HFFc6 (cell line): ENCODE measurements around the gene CPN1. TPM values are rescaled to one million over a fixed set of nuclear protein-coding genes. Genes with fewer than 3 reads are reported as not detected.
"Not testable (repeated sequence)": the region's sequence is repeated elsewhere in the genome, so short reads cannot be mapped to it uniquely, and the experiment has no call there.

ENCODE experiments used
- DNase-seq: peaks from one replicate; pipeline ENCODE4 v3.0.0-alpha.2; 2018
- H3K27ac Mint-ChIP-seq: 2 replicates; pipeline ENCODE4 v1.8.0; 2020; ENCODE audit warnings: mild to moderate bottlenecking, mixed read lengths
- H3K27me3 Mint-ChIP-seq: 2 replicates; pipeline ENCODE4 v1.8.0; 2021; ENCODE audit warnings: mild to moderate bottlenecking, moderate library complexity, mixed read lengths; ENCODE audit not compliant: insufficient read depth
- H3K36me3 Mint-ChIP-seq: 2 replicates; pipeline ENCODE4 v1.8.0; 2021; ENCODE audit warnings: low read depth, mixed read lengths
- H3K4me1 Mint-ChIP-seq: 2 replicates; pipeline ENCODE4 v1.8.0; 2020; ENCODE audit warnings: low read depth, mixed read lengths
- H3K4me3 Mint-ChIP-seq: 2 replicates; pipeline ENCODE4 v1.8.0; 2020; ENCODE audit warnings: mild to moderate bottlenecking, moderate library complexity, mixed read lengths
- H3K9me3 Mint-ChIP-seq: 2 replicates; pipeline ENCODE4 v1.8.0; 2020; ENCODE audit warnings: mild to moderate bottlenecking, mixed read lengths
- CTCF ChIP-seq: fragments of 200-600 bp; sonication (generic); IDR thresholded peaks from 2 replicates; pipeline ENCODE4 v1.5.0; 2021; ENCODE audit warnings: antibody characterized with exemption, mild to moderate bottlenecking
- total RNA-seq, 6 experiments: library from RNA; stranded (reverse); fragmentation: NEBNext Ultra II Directional; extraction: Animal tissue kit (Norgen Biotek cat#: 25700); gene quantifications; 2 replicates in 1 of 6; 3 replicates in 5 of 6; pipeline ENCODE4 v1.2.3, GENCODE V29; 2021

Gene CPN1
- total RNA-seq, 6 experiments from 2014 or later: not detected

GRCh38 chr10:100100651-100101184 lies 19.0 kb upstream of the CPN1 start:
- H3K4me3 Mint-ChIP-seq: peak overlapping the region; percentile 4; the same call in 1 of the 2 replicates
- peaks cover 17% of the 10 kb centered on the region for H3K27me3 Mint-ChIP-seq
- H3K9me3 Mint-ChIP-seq: peaks cover 21% of the 10 kb centered on the region
- peaks cover 19% of the 10 kb centered on the region for H3K4me1 Mint-ChIP-seq
- peak overlapping the region; percentile 17; the same call in 1 of the 2 replicates for H3K27ac Mint-ChIP-seq
- peak; percentile 63 for DNase-seq
- peak; percentile 71 for TF ChIP-seq CTCF
- H3K36me3 Mint-ChIP-seq: peaks cover 10% of the 10 kb centered on the region

- DNase-seq: no peak
- H3K36me3 Mint-ChIP-seq: no peaks in the 10 kb centered on the region
Observed at GRCh38 chr10:100089241-100089640, 7.6 kb upstream of the CPN1 start.

GRCh38 chr10:100086708-100087107 lies 5.0 kb upstream of the CPN1 start:
- H3K4me1 Mint-ChIP-seq, DNase-seq, H3K27ac Mint-ChIP-seq, H3K4me3 Mint-ChIP-seq, H3K36me3 Mint-ChIP-seq, H3K9me3 Mint-ChIP-seq: not testable (repeated sequence)
- H3K27me3 Mint-ChIP-seq: peaks cover 50% of the 10 kb centered on the region

More at GRCh38 chr10:100089241-100089640, 7.6 kb upstream of the CPN1 start:
- TF ChIP-seq CTCF: no peak
- no peaks in the 10 kb centered on the region for H3K4me1 Mint-ChIP-seq
- H3K4me3 Mint-ChIP-seq: no peak overlapping the region
- peaks cover 37% of the 10 kb centered on the region for H3K27me3 Mint-ChIP-seq
- H3K9me3 Mint-ChIP-seq: no peaks in the 10 kb centered on the region
- no peak overlapping the region for H3K27ac Mint-ChIP-seq

GRCh38 chr10:100085596-100085995 lies 3.9 kb upstream of the CPN1 start:
- Mint-ChIP-seq H3K36me3 (no peaks in the 10 kb centered on the region), H3K4me3 (no peak overlapping the region), H3K27me3 (peaks cover 58% of the 10 kb centered on the region), H3K27ac (no peak overlapping the region), H3K4me1 (peaks cover 9% of the 10 kb centered on the region), H3K9me3 (no peaks in the 10 kb centered on the region)
- no peak for DNase-seq
- no peak for TF ChIP-seq CTCF

- Mint-ChIP-seq H3K9me3 (no peaks in the 10 kb centered on the region), H3K27ac (no peak overlapping the region), H3K27me3 (peaks cover 54% of the 10 kb centered on the region), H3K4me1 (peaks cover 9% of the 10 kb centered on the region), H3K36me3 (no peaks in the 10 kb centered on the region), H3K4me3 (no peak overlapping the region)
- TF ChIP-seq CTCF: no peak
- no peak for DNase-seq
Observed at GRCh38 chr10:100083623-100084022, 2.0 kb upstream of the CPN1 start.

- not testable (repeated sequence) for H3K27ac Mint-ChIP-seq, H3K36me3 Mint-ChIP-seq, DNase-seq, H3K4me3 Mint-ChIP-seq, H3K4me1 Mint-ChIP-seq, H3K9me3 Mint-ChIP-seq
- peaks cover 47% of the 10 kb centered on the region for H3K27me3 Mint-ChIP-seq
Observed at GRCh38 chr10:100082276-100082675, 607 bp upstream of the CPN1 start.

- H3K4me1 Mint-ChIP-seq: peaks cover 3% of the 10 kb centered on the region
- TF ChIP-seq CTCF: no peak
Observed at GRCh38 chr10:100076750-100077149, 4.9 kb downstream of the CPN1 start.

More at GRCh38 chr10:100076750-100077149, 4.9 kb downstream of the CPN1 start:
- Mint-ChIP-seq H3K36me3 (no peaks in the 10 kb centered on the region), H3K27me3 (peaks cover 43% of the 10 kb centered on the region), H3K27ac (no peak overlapping the region), H3K4me3 (no peak overlapping the region), H3K9me3 (no peaks in the 10 kb centered on the region)
- no peak for DNase-seq
